SK-N-SH treated with all-trans-retinoic acid at 6 μM for 48 hours (cell line): ENCODE measurements around the gene SORCS1.

Source experiments
- ATAC-seq: fragments of 200-7000 bp; cut with Tn5 transposase; 3 replicates; pipeline ENCODE4 v1.9.1; 2020; ENCODE audit warnings: mild to moderate bottlenecking, moderate library complexity
- ARNTL ChIP-seq: fragments of 450-650 bp; formaldehyde crosslinking; IDR thresholded peaks from 2 replicates; pipeline ENCODE4 v1.5.0; 2020; ENCODE audit warnings: low read depth, mild to moderate bottlenecking, moderate library complexity, borderline replicate concordance
- BACH2 ChIP-seq: fragments of 250-450 bp; sonication (Bioruptor Pico); IDR thresholded peaks from 2 replicates; pipeline ENCODE4 v1.9.0; 2021; ENCODE audit warnings: mild to moderate bottlenecking, borderline replicate concordance
- CSDC2 ChIP-seq: fragments of 250-450 bp; sonication (Bioruptor Pico); IDR thresholded peaks from 2 replicates; pipeline ENCODE4 v1.5.0; 2020; ENCODE audit warnings: mild to moderate bottlenecking, moderate library complexity
- ESRRG ChIP-seq: fragments of 250-450 bp; sonication (Bioruptor Pico); IDR thresholded peaks from 2 replicates; pipeline ENCODE4 v1.6.1; 2021; ENCODE audit warnings: mild to moderate bottlenecking
- GLIS3 ChIP-seq: fragments of 250-450 bp; sonication (Bioruptor Pico); IDR thresholded peaks from 2 replicates; pipeline ENCODE4 v1.5.0; 2020; ENCODE audit warnings: mild to moderate bottlenecking, moderate library complexity
- ISL1 ChIP-seq: fragments of 250-450 bp; sonication (Bioruptor Pico); IDR thresholded peaks from 2 replicates; pipeline ENCODE4 v2.1.2; 2022; ENCODE audit warnings: mild to moderate bottlenecking, moderate library complexity
- OSR1 ChIP-seq: fragments of 250-450 bp; sonication (Bioruptor Pico); IDR thresholded peaks from 2 replicates; pipeline ENCODE4 v1.8.0; 2022; ENCODE audit warnings: moderate library complexity, mild to moderate bottlenecking, inconsistent platforms
- PPARA ChIP-seq: fragments of 250-450 bp; sonication (Bioruptor Pico); IDR thresholded peaks from 2 replicates; pipeline ENCODE4 v1.5.0; 2020; ENCODE audit warnings: mild to moderate bottlenecking, borderline replicate concordance
- RARB ChIP-seq: fragments of 250-450 bp; sonication (Bioruptor Pico); IDR thresholded peaks from 2 replicates; pipeline ENCODE4 v1.8.0; 2021; ENCODE audit warnings: mild to moderate bottlenecking, moderate library complexity
- SNAI2 ChIP-seq: fragments of 250-450 bp; sonication (Bioruptor Pico); IDR thresholded peaks from 2 replicates; pipeline ENCODE4 v1.5.0; 2020; ENCODE audit warnings: mild to moderate bottlenecking, moderate library complexity
- TOX ChIP-seq: fragments of 250-450 bp; sonication (Bioruptor Pico); IDR thresholded peaks from 2 replicates; pipeline ENCODE4 v1.8.0; 2021; ENCODE audit warnings: mild to moderate bottlenecking, moderate library complexity, borderline replicate concordance
- ZC3H10 ChIP-seq: fragments of 250-450 bp; sonication (Bioruptor Pico); IDR thresholded peaks from 2 replicates; pipeline ENCODE4 v1.5.1; 2021; ENCODE audit warnings: mild to moderate bottlenecking, moderate library complexity
- ZFP3 ChIP-seq: fragments of 250-450 bp; sonication (Bioruptor Pico); IDR thresholded peaks from 2 replicates; pipeline ENCODE4 v1.5.0; 2020; ENCODE audit warnings: mild to moderate bottlenecking, moderate library complexity
- ZFP30 ChIP-seq: fragments of 450-650 bp; formaldehyde crosslinking; IDR thresholded peaks from 2 replicates; pipeline ENCODE4 v1.5.0; 2022; ENCODE audit warnings: mild to moderate bottlenecking, moderate library complexity
- ZNF565 ChIP-seq: fragments of 450-650 bp; formaldehyde crosslinking; conservative IDR thresholded peaks from 2 replicates; pipeline ENCODE4 v1.5.0; 2020; ENCODE audit warnings: low read depth, mild to moderate bottlenecking, moderate library complexity
- ZNF8 ChIP-seq: fragments of 450-650 bp; formaldehyde crosslinking; IDR thresholded peaks from 2 replicates; pipeline ENCODE4 v1.5.0; 2020; ENCODE audit warnings: mild to moderate bottlenecking, moderate library complexity
- TF ChIP-seq, protein P1 (sequence below): fragments of 250-450 bp; sonication (Bioruptor Pico); IDR thresholded peaks from 2 replicates; pipeline ENCODE4 v1.5.1; 2020; ENCODE audit warnings: low read depth, mild to moderate bottlenecking, moderate library complexity
- TF ChIP-seq, protein P2 (sequence below): fragments of 250-450 bp; sonication (Bioruptor Pico); IDR thresholded peaks from 2 replicates; pipeline ENCODE4 v1.5.1; 2021; ENCODE audit warnings: mild to moderate bottlenecking, moderate library complexity
- TF ChIP-seq, protein P3 (sequence below): fragments of 250-450 bp; sonication (Bioruptor Pico); IDR thresholded peaks from 2 replicates; pipeline ENCODE4 v1.8.0; 2020; ENCODE audit warnings: mild to moderate bottlenecking, moderate library complexity, borderline replicate concordance
- TF ChIP-seq, protein P4 (sequence below): fragments of 250-450 bp; sonication (Bioruptor Pico); IDR thresholded peaks from 2 replicates; pipeline ENCODE4 v1.8.0; 2021; ENCODE audit warnings: low read depth, mild to moderate bottlenecking, moderate library complexity, borderline replicate concordance
- TF ChIP-seq, protein P5 (sequence below): fragments of 250-450 bp; sonication (Bioruptor Pico); IDR thresholded peaks from 2 replicates; pipeline ENCODE4 v1.5.0; 2020; ENCODE audit warnings: mild to moderate bottlenecking, moderate library complexity

SORCS1 gene

DNA sequence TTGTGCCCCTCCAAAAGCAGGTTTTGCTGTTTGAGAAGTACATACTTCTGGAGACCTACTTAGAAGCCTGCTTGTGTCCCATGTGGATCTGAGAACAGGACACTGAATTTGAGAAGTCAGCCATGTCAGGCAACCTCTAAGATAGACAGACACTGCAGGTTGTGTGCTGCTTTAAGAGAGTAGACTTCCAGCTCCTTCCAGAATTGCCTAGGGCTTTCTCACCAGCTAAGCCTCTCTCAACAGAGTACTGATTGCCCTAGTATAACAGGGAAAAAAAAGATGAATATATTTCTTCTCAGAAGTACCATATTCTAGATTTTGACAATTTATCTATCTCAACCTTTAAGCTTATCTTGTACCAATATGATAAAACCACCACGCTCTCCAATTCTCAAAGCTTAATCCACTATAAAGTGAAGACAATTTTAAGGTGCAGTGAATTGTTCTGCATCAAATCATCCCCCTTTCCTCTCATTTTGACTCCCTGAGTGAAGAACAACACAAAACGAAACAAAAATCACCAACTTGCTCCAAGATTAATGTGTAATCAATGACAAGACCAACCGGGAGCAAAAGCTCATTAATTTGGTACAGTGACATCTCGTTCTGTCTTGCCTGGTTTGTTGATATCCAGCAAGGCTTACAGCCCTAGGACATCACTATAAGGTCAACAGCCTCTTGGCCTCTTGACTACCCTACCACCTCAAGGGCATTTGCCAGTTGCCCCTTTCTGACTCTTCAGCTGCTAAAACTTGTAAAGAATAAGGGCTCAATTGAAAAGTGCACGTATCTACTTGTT lies 214.6 kb downstream of the SORCS1 start:
- TF ChIP-seq ARNTL (CRISPR knock-in tag) (no peak), GLIS3 (CRISPR knock-in tag) (no peak), OSR1 (CRISPR knock-in tag) (no peak), ISL1 (CRISPR knock-in tag) (no peak), ZNF565 (no peak), SNAI2 (CRISPR knock-in tag) (no peak), ESRRG (CRISPR knock-in tag) (no peak), TOX (CRISPR knock-in tag) (no peak), BACH2 (no peak), ZC3H10 (CRISPR knock-in tag) (no peak)
- TF ChIP-seq, protein P1, sequence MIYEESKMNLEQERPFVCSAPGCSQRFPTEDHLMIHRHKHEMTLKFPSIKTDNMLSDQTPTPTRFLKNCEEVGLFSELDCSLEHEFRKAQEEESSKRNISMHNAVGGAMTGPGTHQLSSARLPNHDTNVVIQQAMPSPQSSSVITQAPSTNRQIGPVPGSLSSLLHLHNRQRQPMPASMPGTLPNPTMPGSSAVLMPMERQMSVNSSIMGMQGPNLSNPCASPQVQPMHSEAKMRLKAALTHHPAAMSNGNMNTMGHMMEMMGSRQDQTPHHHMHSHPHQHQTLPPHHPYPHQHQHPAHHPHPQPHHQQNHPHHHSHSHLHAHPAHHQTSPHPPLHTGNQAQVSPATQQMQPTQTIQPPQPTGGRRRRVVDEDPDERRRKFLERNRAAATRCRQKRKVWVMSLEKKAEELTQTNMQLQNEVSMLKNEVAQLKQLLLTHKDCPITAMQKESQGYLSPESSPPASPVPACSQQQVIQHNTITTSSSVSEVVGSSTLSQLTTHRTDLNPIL (CRISPR knock-in tag), result no peak
- TF ChIP-seq, protein P2, sequence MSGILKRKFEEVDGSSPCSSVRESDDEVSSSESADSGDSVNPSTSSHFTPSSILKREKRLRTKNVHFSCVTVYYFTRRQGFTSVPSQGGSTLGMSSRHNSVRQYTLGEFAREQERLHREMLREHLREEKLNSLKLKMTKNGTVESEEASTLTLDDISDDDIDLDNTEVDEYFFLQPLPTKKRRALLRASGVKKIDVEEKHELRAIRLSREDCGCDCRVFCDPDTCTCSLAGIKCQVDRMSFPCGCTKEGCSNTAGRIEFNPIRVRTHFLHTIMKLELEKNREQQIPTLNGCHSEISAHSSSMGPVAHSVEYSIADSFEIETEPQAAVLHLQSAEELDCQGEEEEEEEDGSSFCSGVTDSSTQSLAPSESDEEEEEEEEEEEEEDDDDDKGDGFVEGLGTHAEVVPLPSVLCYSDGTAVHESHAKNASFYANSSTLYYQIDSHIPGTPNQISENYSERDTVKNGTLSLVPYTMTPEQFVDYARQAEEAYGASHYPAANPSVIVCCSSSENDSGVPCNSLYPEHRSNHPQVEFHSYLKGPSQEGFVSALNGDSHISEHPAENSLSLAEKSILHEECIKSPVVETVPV (CRISPR knock-in tag), result no peak
- TF ChIP-seq, protein P3, sequence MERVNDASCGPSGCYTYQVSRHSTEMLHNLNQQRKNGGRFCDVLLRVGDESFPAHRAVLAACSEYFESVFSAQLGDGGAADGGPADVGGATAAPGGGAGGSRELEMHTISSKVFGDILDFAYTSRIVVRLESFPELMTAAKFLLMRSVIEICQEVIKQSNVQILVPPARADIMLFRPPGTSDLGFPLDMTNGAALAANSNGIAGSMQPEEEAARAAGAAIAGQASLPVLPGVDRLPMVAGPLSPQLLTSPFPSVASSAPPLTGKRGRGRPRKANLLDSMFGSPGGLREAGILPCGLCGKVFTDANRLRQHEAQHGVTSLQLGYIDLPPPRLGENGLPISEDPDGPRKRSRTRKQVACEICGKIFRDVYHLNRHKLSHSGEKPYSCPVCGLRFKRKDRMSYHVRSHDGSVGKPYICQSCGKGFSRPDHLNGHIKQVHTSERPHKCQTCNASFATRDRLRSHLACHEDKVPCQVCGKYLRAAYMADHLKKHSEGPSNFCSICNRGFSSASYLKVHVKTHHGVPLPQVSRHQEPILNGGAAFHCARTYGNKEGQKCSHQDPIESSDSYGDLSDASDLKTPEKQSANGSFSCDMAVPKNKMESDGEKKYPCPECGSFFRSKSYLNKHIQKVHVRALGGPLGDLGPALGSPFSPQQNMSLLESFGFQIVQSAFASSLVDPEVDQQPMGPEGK (CRISPR knock-in tag), result no peak
- TF ChIP-seq, protein P4, sequence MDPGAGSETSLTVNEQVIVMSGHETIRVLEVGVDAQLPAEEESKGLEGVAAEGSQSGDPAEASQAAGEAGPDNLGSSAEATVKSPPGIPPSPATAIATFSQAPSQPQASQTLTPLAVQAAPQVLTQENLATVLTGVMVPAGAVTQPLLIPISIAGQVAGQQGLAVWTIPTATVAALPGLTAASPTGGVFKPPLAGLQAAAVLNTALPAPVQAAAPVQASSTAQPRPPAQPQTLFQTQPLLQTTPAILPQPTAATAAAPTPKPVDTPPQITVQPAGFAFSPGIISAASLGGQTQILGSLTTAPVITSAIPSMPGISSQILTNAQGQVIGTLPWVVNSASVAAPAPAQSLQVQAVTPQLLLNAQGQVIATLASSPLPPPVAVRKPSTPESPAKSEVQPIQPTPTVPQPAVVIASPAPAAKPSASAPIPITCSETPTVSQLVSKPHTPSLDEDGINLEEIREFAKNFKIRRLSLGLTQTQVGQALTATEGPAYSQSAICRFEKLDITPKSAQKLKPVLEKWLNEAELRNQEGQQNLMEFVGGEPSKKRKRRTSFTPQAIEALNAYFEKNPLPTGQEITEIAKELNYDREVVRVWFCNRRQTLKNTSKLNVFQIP, result no peak
- no peak for ATAC-seq

DNA sequence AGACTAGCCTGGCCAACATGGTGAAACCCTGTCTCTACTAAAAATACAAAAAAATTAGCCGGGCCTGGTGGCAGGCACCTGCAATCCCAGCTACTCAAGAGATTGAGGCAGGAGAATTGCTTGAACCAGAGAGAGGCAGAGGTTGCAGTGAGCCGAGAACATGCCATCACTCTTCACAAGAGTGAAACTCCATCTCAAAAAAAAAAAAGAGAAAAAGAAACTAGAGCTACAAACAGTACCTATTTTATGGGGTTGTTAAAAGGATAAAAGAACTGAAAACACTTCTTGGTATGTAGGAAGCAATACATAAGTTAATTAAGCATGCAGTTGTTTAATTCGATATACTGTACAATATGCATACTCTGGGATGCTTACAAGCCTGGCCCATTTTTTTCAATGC lies 216.9 kb downstream of the SORCS1 start:
- ATAC-seq, result no peak
- TF ChIP-seq, protein P4, result no peak
- TF ChIP-seq ARNTL (CRISPR knock-in tag), result no peak
- no peak for TF ChIP-seq ZFP3 (CRISPR knock-in tag)
- no peak for TF ChIP-seq OSR1 (CRISPR knock-in tag)
- no peak for TF ChIP-seq ISL1 (CRISPR knock-in tag)
- no peak for TF ChIP-seq ZFP30 (CRISPR knock-in tag)
- no peak for TF ChIP-seq ZNF8 (CRISPR knock-in tag)
- TF ChIP-seq ESRRG (CRISPR knock-in tag), result no peak
- no peak for TF ChIP-seq ZNF565
- TF ChIP-seq ZC3H10 (CRISPR knock-in tag), result no peak
- no peak for TF ChIP-seq PPARA (CRISPR knock-in tag)
- TF ChIP-seq RARB (CRISPR knock-in tag), result no peak
- TF ChIP-seq SNAI2 (CRISPR knock-in tag), result no peak
- TF ChIP-seq BACH2, result no peak

DNA sequence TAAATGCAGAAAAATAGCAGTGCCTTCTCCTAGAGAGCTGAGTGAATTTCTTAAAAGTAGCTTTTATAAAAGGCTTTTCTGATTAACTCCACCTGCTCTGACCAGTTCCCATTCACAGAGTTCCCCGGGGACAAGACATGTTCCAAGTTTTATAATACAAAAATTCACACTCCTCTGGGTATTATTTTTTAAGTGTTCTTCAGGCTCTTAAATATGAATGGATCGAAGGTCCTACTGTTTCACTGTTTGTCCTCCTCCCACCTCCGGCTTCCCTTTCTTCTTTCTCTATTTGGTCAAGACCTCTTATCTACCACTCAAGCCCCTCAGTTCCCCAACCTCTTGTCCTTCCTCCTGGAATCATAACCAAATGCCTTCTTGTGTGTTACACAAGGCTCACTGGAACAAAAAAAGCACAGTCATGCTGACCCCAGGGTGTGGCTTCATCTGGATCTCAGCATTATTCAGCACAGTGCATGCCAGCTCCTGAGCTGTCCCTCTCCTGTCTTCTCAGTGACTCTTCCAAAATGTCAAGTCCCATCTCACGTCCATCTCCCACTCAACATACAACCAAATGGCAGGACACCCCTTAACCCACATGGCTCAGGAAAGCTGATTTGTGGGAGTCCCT lies 222.4 kb downstream of the SORCS1 start:
- no peak for ATAC-seq
- TF ChIP-seq, protein P4, result no peak
- TF ChIP-seq, protein P5, sequence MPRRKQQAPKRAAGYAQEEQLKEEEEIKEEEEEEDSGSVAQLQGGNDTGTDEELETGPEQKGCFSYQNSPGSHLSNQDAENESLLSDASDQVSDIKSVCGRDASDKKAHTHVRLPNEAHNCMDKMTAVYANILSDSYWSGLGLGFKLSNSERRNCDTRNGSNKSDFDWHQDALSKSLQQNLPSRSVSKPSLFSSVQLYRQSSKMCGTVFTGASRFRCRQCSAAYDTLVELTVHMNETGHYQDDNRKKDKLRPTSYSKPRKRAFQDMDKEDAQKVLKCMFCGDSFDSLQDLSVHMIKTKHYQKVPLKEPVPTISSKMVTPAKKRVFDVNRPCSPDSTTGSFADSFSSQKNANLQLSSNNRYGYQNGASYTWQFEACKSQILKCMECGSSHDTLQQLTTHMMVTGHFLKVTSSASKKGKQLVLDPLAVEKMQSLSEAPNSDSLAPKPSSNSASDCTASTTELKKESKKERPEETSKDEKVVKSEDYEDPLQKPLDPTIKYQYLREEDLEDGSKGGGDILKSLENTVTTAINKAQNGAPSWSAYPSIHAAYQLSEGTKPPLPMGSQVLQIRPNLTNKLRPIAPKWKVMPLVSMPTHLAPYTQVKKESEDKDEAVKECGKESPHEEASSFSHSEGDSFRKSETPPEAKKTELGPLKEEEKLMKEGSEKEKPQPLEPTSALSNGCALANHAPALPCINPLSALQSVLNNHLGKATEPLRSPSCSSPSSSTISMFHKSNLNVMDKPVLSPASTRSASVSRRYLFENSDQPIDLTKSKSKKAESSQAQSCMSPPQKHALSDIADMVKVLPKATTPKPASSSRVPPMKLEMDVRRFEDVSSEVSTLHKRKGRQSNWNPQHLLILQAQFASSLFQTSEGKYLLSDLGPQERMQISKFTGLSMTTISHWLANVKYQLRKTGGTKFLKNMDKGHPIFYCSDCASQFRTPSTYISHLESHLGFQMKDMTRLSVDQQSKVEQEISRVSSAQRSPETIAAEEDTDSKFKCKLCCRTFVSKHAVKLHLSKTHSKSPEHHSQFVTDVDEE (CRISPR knock-in tag), result no peak
- TF ChIP-seq PPARA (CRISPR knock-in tag) (no peak), ESRRG (CRISPR knock-in tag) (no peak), GLIS3 (CRISPR knock-in tag) (no peak), ISL1 (CRISPR knock-in tag) (no peak), SNAI2 (CRISPR knock-in tag) (no peak), ZNF565 (no peak), CSDC2 (no peak)
- TF ChIP-seq, protein P3 (CRISPR knock-in tag), result no peak
